22Rv1 (cell line): Measurements from ENCODE around the gene MGAT2.

Source experiments
- CTCF ChIP-seq: fragments of 450-650 bp; IDR thresholded peaks from 2 replicates; pipeline ENCODE4 v1.5.1; 2017; ENCODE audit warnings: mild to moderate bottlenecking
- ZFX ChIP-seq: fragments of 450-650 bp; IDR thresholded peaks from 2 replicates; pipeline ENCODE4 v1.6.1; 2017; ENCODE audit warnings: antibody characterized with exemption, borderline replicate concordance

DNA sequence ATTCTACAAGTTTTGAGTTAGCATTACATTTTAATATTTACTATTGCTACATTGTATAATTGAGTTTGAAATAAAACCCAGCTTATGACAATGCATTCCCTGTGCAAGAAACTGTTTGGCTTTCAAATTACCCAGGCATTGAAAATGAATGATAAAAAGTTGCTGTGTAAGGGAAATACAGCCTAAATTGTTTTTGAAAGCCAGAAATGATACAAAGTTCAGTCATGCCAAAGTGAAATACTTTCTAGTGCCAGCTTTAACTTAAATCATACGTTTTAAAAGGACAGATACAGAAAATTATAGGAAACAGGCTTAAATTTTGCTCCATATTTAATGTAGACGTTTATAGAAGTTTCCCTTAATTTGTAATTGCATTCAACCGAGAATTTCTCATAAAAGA lies 2.8 kb downstream of the MGAT2 start:
- TF ChIP-seq CTCF (no peak), ZFX (no peak)
